Cardiac muscle cell (in vitro differentiated cells and primary cell): ENCODE results near the gene SRSF5. TPM values are rescaled to one million over a fixed set of nuclear protein-coding genes. Genes with fewer than 3 reads are reported as not detected.

Experiments
- DNase-seq, 2 donors: peaks; one replicate each; pipeline versions ENCODE4 v3.0.0 to v3.0.0-alpha.2; 2010 to 2017; ENCODE audit warnings: low read depth in 1 of 2, low spot score in 1 of 2
- H3K27ac ChIP-seq: fragments of 200-600 bp; sonication (generic); 2 replicates; pipeline ENCODE4 v1.5.1; 2016
- H3K27me3 ChIP-seq: fragments of 200-600 bp; sonication (generic); 2 replicates; pipeline ENCODE4 v1.6.0; 2016; ENCODE audit warnings: control low read depth
- H3K36me3 ChIP-seq: fragments of 200-600 bp; sonication (generic); 2 replicates; pipeline ENCODE4 v1.5.1; 2016; ENCODE audit warnings: control low read depth
- H3K4me1 ChIP-seq: fragments of 200-600 bp; sonication (generic); 2 replicates; pipeline ENCODE4 v1.8.1; 2017; ENCODE audit warnings: low read depth, mild to moderate bottlenecking, mixed run types
- H3K4me3 ChIP-seq: fragments of 200-600 bp; sonication (generic); 2 replicates; pipeline ENCODE4 v1.5.1; 2016; ENCODE audit warnings: mild to moderate bottlenecking
- H3K9me3 ChIP-seq: fragments of 200-600 bp; sonication (generic); 2 replicates; pipeline ENCODE4 v1.5.1; 2017; ENCODE audit warnings: low read depth, mild to moderate bottlenecking, control low read depth
- polyA plus RNA-seq: library from polyadenylated mRNA; unstranded; fragments of >200 nt; fragmentation: Nextera tagmentation; extraction: Ambion mirVana; gene quantifications from 2 replicates; pipeline ENCODE4 v1.2.1, GENCODE V29; 2016
- total RNA-seq: library from RNA; depleted of rRNA; stranded (reverse); fragments of >200 nt; gene quantifications from 2 replicates; pipeline ENCODE4 v1.2.3, GENCODE V29; 2016
- TF ChIP-seq, protein P1 (sequence below): IDR thresholded peaks from 2 replicates; pipeline ENCODE4 v1.5.1; 2012; ENCODE audit warnings: low read depth, mild to moderate bottlenecking, low read length

Gene SRSF5
- total and polyA plus RNA-seq, 2 experiments from 2014 or later = 566 to 687 TPM

DNA sequence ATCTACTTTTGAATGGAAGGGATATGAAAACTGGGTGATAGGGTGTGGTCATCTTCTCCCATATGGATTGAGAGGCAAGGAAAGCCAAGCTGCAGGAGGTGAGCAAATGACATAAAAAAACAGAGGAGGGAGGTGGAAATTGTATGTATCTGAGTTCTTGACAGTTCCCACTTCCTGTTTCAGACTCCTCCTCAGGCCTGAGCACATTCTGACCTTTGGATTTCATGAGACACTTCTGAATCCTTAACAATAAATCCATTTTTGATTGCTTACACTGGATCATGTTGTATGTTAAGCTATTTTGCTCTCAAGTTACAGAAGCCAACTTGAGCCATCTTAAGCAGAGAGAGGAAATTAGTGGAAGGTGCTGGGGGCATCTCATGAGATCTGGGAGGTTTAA is 11.6 kb upstream of the SRSF5 start:
- H3K4me3 ChIP-seq = no peak overlapping the region
- DNase-seq = no peak
- no peaks in the 10 kb centered on the region for H3K9me3 ChIP-seq
- no peaks in the 10 kb centered on the region for H3K36me3 ChIP-seq
- H3K27ac ChIP-seq = no peak overlapping the region
- H3K27me3 ChIP-seq = no peaks in the 10 kb centered on the region
- TF ChIP-seq, protein P1, sequence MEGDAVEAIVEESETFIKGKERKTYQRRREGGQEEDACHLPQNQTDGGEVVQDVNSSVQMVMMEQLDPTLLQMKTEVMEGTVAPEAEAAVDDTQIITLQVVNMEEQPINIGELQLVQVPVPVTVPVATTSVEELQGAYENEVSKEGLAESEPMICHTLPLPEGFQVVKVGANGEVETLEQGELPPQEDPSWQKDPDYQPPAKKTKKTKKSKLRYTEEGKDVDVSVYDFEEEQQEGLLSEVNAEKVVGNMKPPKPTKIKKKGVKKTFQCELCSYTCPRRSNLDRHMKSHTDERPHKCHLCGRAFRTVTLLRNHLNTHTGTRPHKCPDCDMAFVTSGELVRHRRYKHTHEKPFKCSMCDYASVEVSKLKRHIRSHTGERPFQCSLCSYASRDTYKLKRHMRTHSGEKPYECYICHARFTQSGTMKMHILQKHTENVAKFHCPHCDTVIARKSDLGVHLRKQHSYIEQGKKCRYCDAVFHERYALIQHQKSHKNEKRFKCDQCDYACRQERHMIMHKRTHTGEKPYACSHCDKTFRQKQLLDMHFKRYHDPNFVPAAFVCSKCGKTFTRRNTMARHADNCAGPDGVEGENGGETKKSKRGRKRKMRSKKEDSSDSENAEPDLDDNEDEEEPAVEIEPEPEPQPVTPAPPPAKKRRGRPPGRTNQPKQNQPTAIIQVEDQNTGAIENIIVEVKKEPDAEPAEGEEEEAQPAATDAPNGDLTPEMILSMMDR = no peak
- no peaks in the 10 kb centered on the region for H3K4me1 ChIP-seq

DNA sequence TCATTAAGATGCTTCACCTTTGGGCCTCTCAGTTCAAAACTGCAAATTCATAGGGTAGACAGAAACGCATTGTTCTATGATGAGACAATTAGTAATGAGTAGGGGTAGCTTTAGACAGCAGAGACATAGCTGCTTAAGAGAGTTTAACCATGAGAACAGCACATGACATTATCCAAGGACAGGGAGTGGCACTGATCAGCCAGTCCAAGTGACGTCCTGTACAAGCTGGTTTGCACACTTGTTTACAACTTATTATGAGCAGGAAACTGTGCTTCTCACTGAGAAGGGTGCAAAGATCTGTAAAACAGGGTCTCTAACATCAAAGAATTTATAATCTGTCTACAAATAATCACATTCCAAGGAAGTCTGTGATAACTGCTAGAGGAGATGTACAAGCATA is 11.2 kb upstream of the SRSF5 start:
- TF ChIP-seq, protein P1 = no peak
- Histone ChIP-seq H3K9me3 (no peaks in the 10 kb centered on the region), H3K4me3 (no peak overlapping the region)

DNA sequence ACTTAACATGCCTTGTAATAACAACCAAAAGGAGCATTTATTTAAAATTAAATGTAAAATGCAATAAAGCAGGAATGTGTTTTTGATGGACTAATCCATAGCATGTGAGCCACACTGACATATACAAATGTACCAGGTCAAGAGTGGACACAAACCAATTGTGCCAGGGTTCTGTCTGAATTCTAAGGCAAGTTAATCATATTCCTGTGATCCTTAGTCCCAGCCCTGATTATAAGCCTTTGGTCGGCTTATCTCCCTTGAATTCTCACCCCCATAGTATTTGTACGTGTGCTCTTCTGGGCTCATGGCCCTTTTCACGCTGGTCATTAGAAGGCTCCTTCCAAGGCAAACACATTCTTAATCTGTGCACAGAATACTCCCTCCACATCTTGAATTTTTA is 10.6 kb upstream of the SRSF5 start:
- Histone ChIP-seq H3K27me3 (no peaks in the 10 kb centered on the region), H3K4me1 (no peaks in the 10 kb centered on the region), H3K4me3 (no peak overlapping the region), H3K9me3 (no peaks in the 10 kb centered on the region), H3K27ac (no peak overlapping the region), H3K36me3 (no peaks in the 10 kb centered on the region)
- TF ChIP-seq, protein P1 = no peak
- DNase-seq = no peak

More for the DNA sequence above, 11.2 kb upstream of the SRSF5 start:
- Histone ChIP-seq H3K27me3 (no peaks in the 10 kb centered on the region), H3K4me1 (no peaks in the 10 kb centered on the region), H3K36me3 (no peaks in the 10 kb centered on the region), H3K27ac (no peak overlapping the region)
- no peak for DNase-seq

DNA sequence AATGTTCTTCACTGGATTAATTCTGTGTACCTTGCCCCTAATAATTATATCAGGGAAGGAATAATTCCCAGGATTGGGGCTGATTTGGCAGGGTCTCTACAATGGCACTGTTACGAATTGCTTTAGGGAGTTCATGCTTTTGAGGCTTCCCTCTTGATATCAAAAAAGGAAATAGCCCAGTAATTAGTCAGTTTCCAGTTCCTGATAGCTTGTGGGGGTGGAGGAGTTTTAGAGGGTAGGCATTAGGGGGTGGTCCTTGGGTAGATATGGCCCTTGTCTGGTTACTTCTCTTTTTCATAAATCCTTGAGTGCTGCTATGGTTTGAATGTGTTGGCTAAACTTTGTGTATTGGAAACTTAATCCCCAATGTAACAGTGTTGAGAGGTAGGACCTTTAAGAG is 6.1 kb upstream of the SRSF5 start:
- H3K9me3 ChIP-seq = no peaks in the 10 kb centered on the region
- H3K4me1 ChIP-seq = no peaks in the 10 kb centered on the region
- H3K27me3 ChIP-seq = peaks cover 3% of the 10 kb centered on the region
- H3K27ac ChIP-seq = no peak overlapping the region
- TF ChIP-seq, protein P1 = no peak
- no peak overlapping the region for H3K4me3 ChIP-seq
- DNase-seq = peak in 1 of 2 donors; percentile 66
- H3K36me3 ChIP-seq = no peaks in the 10 kb centered on the region

DNA sequence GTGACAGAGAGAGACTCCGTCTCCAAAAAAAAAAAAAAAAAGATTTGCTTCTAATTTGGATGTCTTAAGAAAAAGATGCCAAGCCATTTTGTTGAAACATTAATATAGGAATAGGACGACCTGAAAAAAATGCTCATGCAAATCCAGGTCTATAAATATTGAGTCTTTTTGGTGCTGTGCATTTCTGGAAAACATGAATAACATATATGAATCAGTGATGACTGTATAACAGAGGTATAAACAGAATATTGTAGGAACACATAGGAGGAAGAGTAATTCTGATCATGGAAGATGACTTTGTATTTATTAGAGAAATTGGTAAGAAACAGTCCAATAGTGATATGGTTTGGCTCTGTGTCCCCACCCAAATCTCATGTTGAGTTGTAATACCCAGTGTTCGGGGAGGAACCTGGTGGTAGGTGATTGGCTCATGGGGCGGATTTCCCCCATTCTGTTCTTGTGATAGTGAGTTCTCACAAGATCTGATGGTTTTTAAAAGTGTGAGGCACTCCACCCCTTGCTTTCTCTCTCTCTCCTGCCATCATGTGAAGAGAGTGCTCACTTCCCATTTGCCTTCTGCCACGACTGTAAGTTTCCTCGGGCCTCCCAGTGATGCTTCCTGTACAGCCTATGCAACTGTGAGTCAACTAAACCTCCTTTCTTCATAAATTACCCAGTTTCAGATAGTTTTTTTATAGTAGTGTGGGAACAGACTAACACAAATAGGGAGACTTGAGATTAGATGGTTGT is 3.0 kb upstream of the SRSF5 start:
- H3K4me3 ChIP-seq = no peak overlapping the region
- TF ChIP-seq, protein P1 = no peak
- peaks cover 3% of the 10 kb centered on the region for H3K27me3 ChIP-seq
- DNase-seq = no peak
- H3K9me3 ChIP-seq = no peaks in the 10 kb centered on the region
- H3K36me3 ChIP-seq = peaks cover 10% of the 10 kb centered on the region
- no peak overlapping the region for H3K27ac ChIP-seq
- peaks cover 10% of the 10 kb centered on the region for H3K4me1 ChIP-seq
